Pons (tissue), 1 donor: ENCODE results near the gene ZFHX3.

ENCODE experiments used
- DNase-seq: peaks from one replicate; pipeline ENCODE4 v3.0.0-alpha.2; 2016; ENCODE audit warnings: low spot score

The ZFHX3 gene

GRCh38 chr16:72975809-72976437 is 72.0 kb downstream of the ZFHX3 start:
- DNase-seq = no peak

GRCh38 chr16:72974142-72974769 is 73.7 kb downstream of the ZFHX3 start:
- no peak for DNase-seq

- DNase-seq = no peak
Observed at GRCh38 chr16:72972878-72973571, 74.9 kb downstream of the ZFHX3 start.

GRCh38 chr16:72971370-72971769 is 76.6 kb downstream of the ZFHX3 start:
- DNase-seq = no peak

- DNase-seq = no peak
Observed at GRCh38 chr16:72970656-72971055, 77.3 kb downstream of the ZFHX3 start.

GRCh38 chr16:72969812-72970211 is 78.1 kb downstream of the ZFHX3 start:
- no peak for DNase-seq

- DNase-seq = no peak
Observed at GRCh38 chr16:72969146-72969545, 78.8 kb downstream of the ZFHX3 start.

GRCh38 chr16:72967941-72968340 is 80.0 kb downstream of the ZFHX3 start:
- no peak for DNase-seq

- no peak for DNase-seq
Observed at GRCh38 chr16:72963533-72964315, 84.2 kb downstream of the ZFHX3 start.

GRCh38 chr16:72962347-72962746 is 85.6 kb downstream of the ZFHX3 start:
- DNase-seq = no peak

- no peak for DNase-seq
Observed at GRCh38 chr16:72961863-72962262, 86.1 kb downstream of the ZFHX3 start.

GRCh38 chr16:72961115-72961832 is 86.7 kb downstream of the ZFHX3 start:
- DNase-seq = no peak

GRCh38 chr16:72960101-72960500 is 87.8 kb downstream of the ZFHX3 start:
- DNase-seq = no peak

GRCh38 chr16:72959301-72959996 is 88.5 kb downstream of the ZFHX3 start:
- no peak for DNase-seq

GRCh38 chr16:72958522-72959076 is 89.3 kb downstream of the ZFHX3 start:
- no peak for DNase-seq

GRCh38 chr16:72957303-72958277 is 90.3 kb downstream of the ZFHX3 start:
- DNase-seq = no peak

- no peak for DNase-seq
Observed at GRCh38 chr16:72956124-72957064, 91.5 kb downstream of the ZFHX3 start.

- DNase-seq = no peak
Observed at GRCh38 chr16:72952811-72953271, 95.1 kb downstream of the ZFHX3 start.
